HepG2 (cell line): ENCODE data around the gene IMPACT.

Source experiments
- ARID2 ChIP-seq: sonication (generic); formaldehyde crosslinking; IDR thresholded peaks from 2 replicates; pipeline ENCODE4 v1.8.1; 2022; ENCODE audit warnings: mild to moderate bottlenecking, missing genetic modification reagents, borderline replicate concordance
- ATF1 ChIP-seq: IDR thresholded peaks from 2 replicates; pipeline ENCODE4 v1.6.1; 2016; ENCODE audit warnings: mild to moderate bottlenecking, control low read depth
- FOSL1 ChIP-seq: sonication (generic); formaldehyde crosslinking; IDR thresholded peaks from 2 replicates; pipeline ENCODE4 v1.9.0; 2021; ENCODE audit warnings: missing genetic modification reagents, borderline replicate concordance
- GABPA ChIP-seq, 2 experiments: IDR thresholded peaks; 2 replicates each; pipeline ENCODE4 v1.6.1; 2011 to 2016; ENCODE audit warnings: low read depth in 2 of 2, low read length in 1 of 2, missing biosample characterization in 1 of 2, missing genetic modification characterization in 1 of 2
- HOXA7 ChIP-seq: sonication (generic); formaldehyde crosslinking; IDR thresholded peaks from 2 replicates; pipeline ENCODE4 v1.8.1; 2022; ENCODE audit warnings: mild to moderate bottlenecking, missing genetic modification reagents, moderate library complexity
- MAZ ChIP-seq, 2 experiments: sonication (generic) in 1 of 2; formaldehyde crosslinking in 1 of 2; IDR thresholded peaks; 2 replicates each; pipeline versions ENCODE4 v1.5.0 to v1.6.1; 2012 to 2020; ENCODE audit warnings: low read depth in 2 of 2, mild to moderate bottlenecking in 2 of 2, borderline replicate concordance in 1 of 2, improper control_type of control experiment in 1 of 2, low read length in 1 of 2, missing genetic modification reagents in 1 of 2, moderate library complexity in 1 of 2
- MYC ChIP-seq: sonication (generic); formaldehyde crosslinking; IDR thresholded peaks from 2 replicates; pipeline ENCODE4 v1.9.0; 2021; ENCODE audit warnings: missing genetic modification reagents, borderline replicate concordance
- PHF5A ChIP-seq: IDR thresholded peaks from one replicate; pipeline ENCODE4 v1.6.1; 2018; ENCODE audit warnings: low read depth, missing genetic modification reagents; ENCODE audit not compliant: unreplicated experiment
- SP2 ChIP-seq: sonication (generic); formaldehyde crosslinking; IDR thresholded peaks from 2 replicates; pipeline ENCODE4 v1.5.1; 2020; ENCODE audit warnings: mild to moderate bottlenecking, missing genetic modification reagents
- ZBTB8A ChIP-seq: sonication (generic); formaldehyde crosslinking; IDR thresholded peaks from 2 replicates; pipeline ENCODE4 v1.4.0; 2020; ENCODE audit warnings: mild to moderate bottlenecking, low read depth, missing genetic modification reagents, borderline replicate concordance
- TF ChIP-seq, protein P1 (sequence below): sonication (generic); formaldehyde crosslinking; IDR thresholded peaks from 2 replicates; pipeline ENCODE4 v1.5.0; 2020; ENCODE audit warnings: missing genetic modification reagents
- TF ChIP-seq, protein P2 (sequence below): sonication (generic); formaldehyde crosslinking; IDR thresholded peaks from 2 replicates; pipeline ENCODE4 v1.5.0; 2020; ENCODE audit warnings: mild to moderate bottlenecking, missing genetic modification reagents, moderate library complexity

DNA sequence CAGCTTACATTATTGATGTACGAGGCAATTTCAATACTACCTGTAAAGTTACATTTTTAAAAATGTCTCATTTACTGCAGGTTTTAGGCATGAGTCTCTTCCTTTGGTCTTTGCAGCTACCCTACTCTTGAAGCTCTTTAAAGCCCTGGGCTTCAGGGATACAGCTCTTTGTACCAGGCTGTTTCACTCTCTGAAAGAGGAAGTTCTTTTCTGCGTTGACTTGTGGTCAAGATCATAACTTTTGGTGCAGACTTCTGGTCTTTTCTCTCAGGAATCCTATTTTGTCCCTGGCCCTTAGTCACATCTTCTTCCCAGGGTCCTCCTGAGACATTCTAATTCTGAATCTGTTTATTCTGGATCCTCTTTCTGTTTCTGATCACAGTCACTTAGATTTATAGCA lies 17.4 kb downstream of the IMPACT start:
- TF ChIP-seq GABPA (IDR thresholded peaks at IDR 0.05; ENCODE audit: low read depth, low read length) = no peak
- no peak for TF ChIP-seq GABPA (CRISPR knock-in tag; IDR thresholded peaks at IDR 0.05; ENCODE audit: low read depth)
- no peak for TF ChIP-seq ATF1 (CRISPR knock-in tag)
- TF ChIP-seq PHF5A (CRISPR knock-in tag) = no peak
- TF ChIP-seq, protein P1, sequence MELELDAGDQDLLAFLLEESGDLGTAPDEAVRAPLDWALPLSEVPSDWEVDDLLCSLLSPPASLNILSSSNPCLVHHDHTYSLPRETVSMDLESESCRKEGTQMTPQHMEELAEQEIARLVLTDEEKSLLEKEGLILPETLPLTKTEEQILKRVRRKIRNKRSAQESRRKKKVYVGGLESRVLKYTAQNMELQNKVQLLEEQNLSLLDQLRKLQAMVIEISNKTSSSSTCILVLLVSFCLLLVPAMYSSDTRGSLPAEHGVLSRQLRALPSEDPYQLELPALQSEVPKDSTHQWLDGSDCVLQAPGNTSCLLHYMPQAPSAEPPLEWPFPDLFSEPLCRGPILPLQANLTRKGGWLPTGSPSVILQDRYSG (CRISPR knock-in tag) = no peak
- TF ChIP-seq FOSL1 (CRISPR knock-in tag) = no peak
- no peak for TF ChIP-seq ARID2 (CRISPR knock-in tag)
- no peak for TF ChIP-seq HOXA7 (CRISPR knock-in tag)
- no peak for TF ChIP-seq MYC (CRISPR knock-in tag)
- TF ChIP-seq MAZ (IDR thresholded peaks at IDR 0.05; ENCODE audit: borderline replicate concordance, low read depth, low read length) = no peak
- TF ChIP-seq MAZ (CRISPR knock-in tag; IDR thresholded peaks at IDR 0.05; ENCODE audit: low read depth) = no peak
- TF ChIP-seq, protein P2, sequence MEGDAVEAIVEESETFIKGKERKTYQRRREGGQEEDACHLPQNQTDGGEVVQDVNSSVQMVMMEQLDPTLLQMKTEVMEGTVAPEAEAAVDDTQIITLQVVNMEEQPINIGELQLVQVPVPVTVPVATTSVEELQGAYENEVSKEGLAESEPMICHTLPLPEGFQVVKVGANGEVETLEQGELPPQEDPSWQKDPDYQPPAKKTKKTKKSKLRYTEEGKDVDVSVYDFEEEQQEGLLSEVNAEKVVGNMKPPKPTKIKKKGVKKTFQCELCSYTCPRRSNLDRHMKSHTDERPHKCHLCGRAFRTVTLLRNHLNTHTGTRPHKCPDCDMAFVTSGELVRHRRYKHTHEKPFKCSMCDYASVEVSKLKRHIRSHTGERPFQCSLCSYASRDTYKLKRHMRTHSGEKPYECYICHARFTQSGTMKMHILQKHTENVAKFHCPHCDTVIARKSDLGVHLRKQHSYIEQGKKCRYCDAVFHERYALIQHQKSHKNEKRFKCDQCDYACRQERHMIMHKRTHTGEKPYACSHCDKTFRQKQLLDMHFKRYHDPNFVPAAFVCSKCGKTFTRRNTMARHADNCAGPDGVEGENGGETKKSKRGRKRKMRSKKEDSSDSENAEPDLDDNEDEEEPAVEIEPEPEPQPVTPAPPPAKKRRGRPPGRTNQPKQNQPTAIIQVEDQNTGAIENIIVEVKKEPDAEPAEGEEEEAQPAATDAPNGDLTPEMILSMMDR (CRISPR knock-in tag) = no peak
- TF ChIP-seq ZBTB8A = no peak
- TF ChIP-seq SP2 (CRISPR knock-in tag) = no peak
